LNCaP clone FGC (cell line): ENCODE measurements around the gene NAALADL2.

Source experiments
- DNase-seq: peaks from one replicate; pipeline ENCODE4 v3.0.0-alpha.2; 2011; ENCODE audit warnings: low read depth
- H3K4me3 ChIP-seq: 2 replicates; pipeline ENCODE4 v1.5.1; 2011; ENCODE audit warnings: mild to moderate bottlenecking, low read depth, low read length, control low read depth
- CTCF ChIP-seq: IDR thresholded peaks from 2 replicates; pipeline ENCODE4 v1.5.1; 2012; ENCODE audit warnings: mild to moderate bottlenecking; ENCODE audit not compliant: control insufficient read depth, insufficient read depth; ENCODE audit errors: extremely low read depth

Gene NAALADL2

GRCh38 chr3:175726228-175726627, 867.1 kb downstream of the NAALADL2 start:
- no peak for TF ChIP-seq CTCF
- DNase-seq = no peak
- no peak overlapping the region for H3K4me3 ChIP-seq

DNA sequence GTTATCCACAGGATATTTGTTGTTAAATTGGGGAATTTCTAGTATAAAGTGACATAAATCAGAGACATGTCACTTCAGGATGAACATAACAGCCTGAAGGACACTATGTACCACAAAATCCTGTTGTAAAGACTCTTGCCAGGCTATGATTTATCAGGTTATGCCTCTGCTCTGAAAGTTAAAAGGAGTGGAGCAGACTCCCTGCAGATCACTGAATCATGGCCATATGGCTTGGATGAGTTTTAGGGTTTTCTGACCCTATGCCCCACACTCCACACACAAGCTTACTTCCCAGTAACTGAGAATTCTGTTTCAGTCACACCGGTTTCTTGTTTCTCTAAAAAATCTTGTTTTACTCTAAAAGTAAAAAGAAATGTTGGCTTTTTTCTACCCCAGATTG, 869.4 kb downstream of the NAALADL2 start:
- no peak overlapping the region for H3K4me3 ChIP-seq
- TF ChIP-seq CTCF = no peak
- DNase-seq = no peak

DNA sequence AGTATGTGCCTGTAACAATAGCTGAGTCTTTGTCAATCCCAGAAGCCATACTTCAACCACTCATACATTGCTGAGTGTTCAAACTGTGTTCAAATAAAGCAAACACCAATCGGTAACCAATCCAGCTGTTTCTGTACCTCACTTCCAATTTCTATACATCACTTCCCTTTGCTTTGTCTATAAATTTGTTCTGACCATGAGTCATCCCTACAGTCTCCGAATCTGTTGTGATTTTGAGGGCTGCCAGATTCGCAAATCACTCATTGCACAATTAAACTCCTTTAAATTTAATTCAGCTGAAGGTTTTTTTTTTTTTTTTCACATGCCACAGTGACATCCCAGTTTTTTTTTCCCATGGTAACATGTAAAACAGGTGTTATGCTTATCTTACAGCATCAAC, 870.3 kb downstream of the NAALADL2 start:
- no peak for TF ChIP-seq CTCF
- no peak overlapping the region for H3K4me3 ChIP-seq
- DNase-seq = no peak

DNA sequence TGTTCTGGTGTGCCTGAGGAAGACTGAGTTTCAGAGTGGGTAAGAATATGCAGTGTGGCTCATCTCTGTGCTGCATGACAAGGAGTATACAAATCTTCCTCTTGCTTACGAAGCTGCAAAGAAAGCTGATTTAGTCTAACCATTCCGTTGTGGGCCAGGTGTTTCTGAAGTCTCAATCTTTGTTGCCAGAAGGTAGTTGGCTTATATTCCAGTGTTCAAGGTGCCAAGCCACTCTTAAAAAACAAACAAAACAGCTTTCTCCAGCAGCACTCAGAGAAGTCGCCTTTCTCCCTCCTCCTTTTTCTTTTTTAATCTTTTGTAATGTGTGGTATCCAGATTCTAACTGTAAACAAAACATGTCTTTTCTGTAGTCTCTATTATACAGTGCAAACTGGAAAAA, 872.4 kb downstream of the NAALADL2 start:
- no peak overlapping the region for H3K4me3 ChIP-seq
- no peak for TF ChIP-seq CTCF
- peak; percentile 97 for DNase-seq

- no peak for TF ChIP-seq CTCF
- no peak for DNase-seq
- H3K4me3 ChIP-seq = no peak overlapping the region
Observed at GRCh38 chr3:175732017-175732416, 872.9 kb downstream of the NAALADL2 start.

GRCh38 chr3:175735866-175736265, 876.7 kb downstream of the NAALADL2 start:
- TF ChIP-seq CTCF = no peak
- no peak overlapping the region for H3K4me3 ChIP-seq
- peak; percentile 66 for DNase-seq
